ENCODE measurements around the gene LMF1. TPM values are rescaled to one million over a fixed set of nuclear protein-coding genes. Genes with fewer than 3 reads are reported as not detected.

Gene LMF1
- total RNA-seq, 6 experiments from 2014 or later = 10.9 to 20.0 (median 13.8) TPM

- Histone ChIP-seq H3K4me1 (no peaks in the 10 kb centered on the region), H3K27me3 (no peaks in the 10 kb centered on the region), H3K4me3 (no peak overlapping the region), H3K36me3 (no peaks in the 10 kb centered on the region), H3K9me3 (no peaks in the 10 kb centered on the region), H3K27ac (no peak overlapping the region)
- intact Hi-C loops (cut with DNase I) = no loop called here
- no peak for ATAC-seq
- TF ChIP-seq CTCF (IDR thresholded peaks at IDR 0.05) = no peak
- no peak for TF ChIP-seq POLR2A (IDR thresholded peaks at IDR 0.05)
- DNase-seq = peak in 1 of 3 donors; percentile 25
- no CpG with 5 or more reads among the region's 8 CpGs for WGBS (ENCODE audit: insufficient coverage, low coverage, low lambda C conversion rate, missing lambda C conversion rate)
These were observed 44.1 kb downstream of the LMF1 start for GRCh38 chr16:926715-927114.

- intact Hi-C loops (cut with DNase I) = no loop called here
- ATAC-seq (no peak), DNase-seq (peak in 1 of 3 donors; percentile 32)
- WGBS (ENCODE audit: insufficient coverage, low coverage, low lambda C conversion rate, missing lambda C conversion rate) = 97% methylated on average over 4 of the region's 13 CpGs
- Histone ChIP-seq H3K4me1 (no peaks in the 10 kb centered on the region), H3K9me3 (no peaks in the 10 kb centered on the region), H3K27me3 (no peaks in the 10 kb centered on the region), H3K36me3 (no peaks in the 10 kb centered on the region), H3K27ac (no peak overlapping the region), H3K4me3 (no peak overlapping the region)
- TF ChIP-seq POLR2A (IDR thresholded peaks at IDR 0.05) (no peak), CTCF (IDR thresholded peaks at IDR 0.05) (no peak)
These were observed 46.0 kb downstream of the LMF1 start for GRCh38 chr16:924806-925205.

- TF ChIP-seq POLR2A (IDR thresholded peaks at IDR 0.05) (no peak), CTCF (IDR thresholded peaks at IDR 0.05) (no peak)
- intact Hi-C loops (cut with DNase I) = no loop called here
- no peaks in the 10 kb centered on the region for H3K4me1 ChIP-seq
- H3K9me3 ChIP-seq = no peaks in the 10 kb centered on the region
- 97% methylated on average over 5 of the region's 5 CpGs for WGBS (ENCODE audit: insufficient coverage, low coverage, low lambda C conversion rate, missing lambda C conversion rate)
- H3K4me3 ChIP-seq = no peak overlapping the region
- no peak overlapping the region for H3K27ac ChIP-seq
- H3K36me3 ChIP-seq = no peaks in the 10 kb centered on the region
- ATAC-seq (no peak), DNase-seq (no peak)
- H3K27me3 ChIP-seq = no peaks in the 10 kb centered on the region
These were observed 46.7 kb downstream of the LMF1 start for GRCh38 chr16:924063-924462.

- Histone ChIP-seq H3K4me3 (no peak overlapping the region), H3K9me3 (no peaks in the 10 kb centered on the region), H3K27me3 (no peaks in the 10 kb centered on the region), H3K27ac (no peak overlapping the region), H3K4me1 (no peaks in the 10 kb centered on the region), H3K36me3 (no peaks in the 10 kb centered on the region)
- DNase-seq = peak in 1 of 3 donors; percentile 23
- TF ChIP-seq POLR2A (IDR thresholded peaks at IDR 0.05) (no peak), CTCF (IDR thresholded peaks at IDR 0.05) (no peak)
- intact Hi-C loops (cut with DNase I) = no loop called here
- ATAC-seq = no peak
- WGBS (ENCODE audit: insufficient coverage, low coverage, low lambda C conversion rate, missing lambda C conversion rate) = no CpG with 5 or more reads among the region's 9 CpGs
These were observed 47.6 kb downstream of the LMF1 start for GRCh38 chr16:923184-923583.

GRCh38 chr16:922051-922450 lies 48.7 kb downstream of the LMF1 start:
- TF ChIP-seq CTCF (IDR thresholded peaks at IDR 0.05) (no peak), POLR2A (IDR thresholded peaks at IDR 0.05) (no peak)
- H3K4me3 ChIP-seq = no peak overlapping the region
- no peaks in the 10 kb centered on the region for H3K27me3 ChIP-seq
- no peaks in the 10 kb centered on the region for H3K9me3 ChIP-seq
- ATAC-seq = no peak
- intact Hi-C loops (cut with DNase I) = no loop called here
- no peak overlapping the region for H3K27ac ChIP-seq
- 82% methylated on average over 3 of the region's 13 CpGs for WGBS (ENCODE audit: insufficient coverage, low coverage, low lambda C conversion rate, missing lambda C conversion rate)
- no peaks in the 10 kb centered on the region for H3K4me1 ChIP-seq
- H3K36me3 ChIP-seq = no peaks in the 10 kb centered on the region
- peak in 1 of 3 donors; percentile 42 for DNase-seq
